Measurements from ENCODE around the gene CRIP3.
"Not testable (repeated sequence)": the region's sequence is repeated elsewhere in the genome, so short reads cannot be mapped to it uniquely, and the experiment has no call there.

The CRIP3 gene

DNA sequence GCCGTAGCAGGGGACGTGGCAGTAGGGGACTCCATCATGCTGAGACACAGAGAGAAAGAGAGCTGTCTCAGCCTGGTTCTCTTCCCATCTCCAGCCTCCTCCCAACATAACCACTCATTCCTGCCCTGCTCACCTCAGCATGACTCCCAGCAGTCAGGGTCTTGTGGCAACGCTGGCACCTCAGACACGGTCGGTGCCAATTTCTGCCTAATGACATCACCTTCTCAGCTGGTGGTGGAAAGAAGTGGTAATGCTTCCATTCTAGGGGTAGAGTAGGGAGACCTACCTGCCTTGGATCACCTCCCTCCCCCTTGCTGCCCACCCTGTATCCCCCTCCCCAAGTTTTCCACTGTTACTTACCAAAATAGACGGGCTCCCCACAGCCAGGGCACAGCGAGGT lies 2.5 kb downstream of the CRIP3 start:
- DNase-seq (ENCODE audit: low read depth) = no peak

- DNase-seq (ENCODE audit: low read depth) = no peak
Observed at GRCh38 chr6:43304882-43305281, 3.7 kb downstream of the CRIP3 start.

- DNase-seq (ENCODE audit: low read depth) = no peak
Observed at GRCh38 chr6:43304361-43304760, 4.3 kb downstream of the CRIP3 start.

GRCh38 chr6:43303751-43304331 lies 4.8 kb downstream of the CRIP3 start:
- no peak for DNase-seq (ENCODE audit: low read depth)

DNA sequence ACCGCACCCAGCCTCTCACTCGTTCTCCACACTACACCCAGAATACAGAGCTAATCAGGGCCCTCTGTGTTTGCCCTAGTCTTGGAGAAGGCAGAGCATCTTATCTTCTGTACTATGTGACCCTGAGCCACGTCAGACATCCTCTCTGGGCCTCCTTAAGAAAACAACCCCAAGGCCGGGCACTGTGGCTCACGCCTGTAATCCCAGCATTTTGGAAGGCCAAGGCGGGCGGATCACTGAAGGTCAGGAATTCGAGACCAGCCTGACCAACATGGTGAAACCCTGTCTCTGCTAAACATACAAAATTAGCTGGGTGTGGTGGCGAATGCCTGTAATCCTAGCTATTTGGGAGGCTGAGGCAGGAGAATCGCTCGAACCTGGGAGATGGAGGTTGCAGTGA lies 5.6 kb downstream of the CRIP3 start:
- DNase-seq (ENCODE audit: low read depth) = not testable (repeated sequence)

DNA sequence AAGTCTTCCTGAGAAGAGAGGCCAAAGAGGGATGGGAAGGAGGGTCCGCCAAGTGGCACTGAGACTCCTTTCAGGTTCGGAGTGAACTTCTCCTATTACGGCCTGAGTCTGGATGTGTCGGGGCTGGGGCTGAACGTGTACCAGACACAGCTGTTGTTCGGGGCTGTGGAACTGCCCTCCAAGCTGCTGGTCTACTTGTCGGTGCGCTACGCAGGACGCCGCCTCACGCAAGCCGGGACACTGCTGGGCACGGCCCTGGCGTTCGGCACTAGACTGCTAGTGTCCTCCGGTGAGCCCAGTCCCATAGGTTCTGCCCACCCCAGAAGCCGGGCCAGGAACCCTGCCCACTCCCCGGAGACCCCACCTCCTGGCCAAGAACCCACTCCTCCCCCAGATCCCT lies 6.5 kb downstream of the CRIP3 start:
- DNase-seq (ENCODE audit: low read depth) = no peak

DNA sequence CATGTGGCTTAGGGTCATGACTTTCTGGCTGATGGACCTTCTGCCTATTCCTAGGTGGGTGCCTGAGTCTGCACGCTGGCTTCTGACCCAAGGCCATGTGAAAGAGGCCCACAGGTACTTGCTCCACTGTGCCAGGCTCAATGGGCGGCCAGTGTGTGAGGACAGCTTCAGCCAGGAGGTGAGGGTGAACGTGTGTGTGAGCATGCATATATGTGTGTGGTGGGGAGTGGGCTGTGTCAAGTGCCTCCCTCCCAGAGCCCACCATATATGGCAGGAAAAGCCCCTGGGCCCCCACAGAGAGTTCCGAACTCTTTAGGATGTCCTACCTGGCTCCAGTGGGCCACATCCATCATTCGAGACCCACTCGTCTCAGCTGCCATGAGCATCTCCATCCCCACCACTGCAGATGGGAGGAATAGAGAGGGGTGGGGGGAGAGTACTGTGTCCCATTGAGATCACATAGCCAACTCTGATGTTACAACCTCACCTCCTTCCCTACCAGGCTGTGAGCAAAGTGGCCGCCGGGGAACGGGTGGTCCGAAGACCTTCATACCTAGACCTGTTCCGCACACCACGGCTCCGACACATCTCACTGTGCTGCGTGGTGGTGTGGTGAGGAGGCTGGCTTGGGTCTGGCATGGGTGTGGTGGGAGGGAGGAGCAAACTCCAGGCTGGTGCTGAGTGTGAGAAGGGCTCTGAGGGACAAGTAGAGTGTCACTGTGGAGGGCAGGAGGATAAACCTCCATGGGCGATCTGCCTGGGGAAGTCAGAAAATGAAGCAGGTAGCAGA lies 7.3 kb downstream of the CRIP3 start:
- no peak for DNase-seq (ENCODE audit: low read depth)

GRCh38 chr6:43299338-43300293 lies 9.0 kb downstream of the CRIP3 start:
- DNase-seq (ENCODE audit: low read depth) = no peak

DNA sequence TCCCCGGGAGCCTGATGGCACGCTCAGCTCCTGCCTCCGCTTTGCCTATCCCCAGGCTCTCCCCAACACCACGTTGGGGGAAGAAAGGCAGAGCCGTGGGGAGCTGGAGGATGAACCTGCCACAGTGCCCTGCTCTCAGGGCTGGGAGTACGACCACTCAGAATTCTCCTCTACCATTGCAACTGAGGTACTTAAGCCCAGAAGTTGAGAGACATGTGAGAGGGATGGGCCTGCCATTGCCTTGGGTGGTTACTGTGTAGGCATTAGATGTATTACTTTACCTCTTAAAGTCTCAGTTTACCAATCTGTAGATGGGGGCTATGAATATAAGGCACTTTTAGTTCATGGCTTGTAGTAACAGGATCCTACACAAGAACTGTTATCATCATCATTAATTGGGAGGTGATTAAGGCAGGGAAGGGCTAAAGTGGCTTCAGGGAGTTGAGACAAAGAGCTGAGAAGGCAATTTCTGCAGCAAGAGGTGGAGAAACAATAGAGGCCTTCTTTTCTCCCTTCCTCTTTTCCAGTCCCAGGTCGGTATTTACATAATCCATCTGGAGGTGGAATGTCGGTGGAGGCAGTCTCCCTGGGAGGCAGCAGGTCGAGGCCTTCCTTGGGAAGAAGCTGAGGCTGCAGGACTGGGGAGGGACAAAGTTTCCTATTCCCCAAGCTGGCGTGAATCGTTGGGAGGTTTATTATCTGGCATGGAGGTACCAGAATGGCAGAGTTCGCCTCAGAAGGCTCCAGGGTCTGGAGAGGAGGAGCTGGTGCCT lies 9.9 kb downstream of the CRIP3 start:
- no peak for DNase-seq (ENCODE audit: low read depth)

GRCh38 chr6:43297644-43298564 lies 10.7 kb downstream of the CRIP3 start, which contains the start of gene SLC22A7:
SLC22A7 (plus strand) TSS chr6:43298260; CDS start chr6:43298359, 99 bp downstream.
- no peak for DNase-seq (ENCODE audit: low read depth)

DNA sequence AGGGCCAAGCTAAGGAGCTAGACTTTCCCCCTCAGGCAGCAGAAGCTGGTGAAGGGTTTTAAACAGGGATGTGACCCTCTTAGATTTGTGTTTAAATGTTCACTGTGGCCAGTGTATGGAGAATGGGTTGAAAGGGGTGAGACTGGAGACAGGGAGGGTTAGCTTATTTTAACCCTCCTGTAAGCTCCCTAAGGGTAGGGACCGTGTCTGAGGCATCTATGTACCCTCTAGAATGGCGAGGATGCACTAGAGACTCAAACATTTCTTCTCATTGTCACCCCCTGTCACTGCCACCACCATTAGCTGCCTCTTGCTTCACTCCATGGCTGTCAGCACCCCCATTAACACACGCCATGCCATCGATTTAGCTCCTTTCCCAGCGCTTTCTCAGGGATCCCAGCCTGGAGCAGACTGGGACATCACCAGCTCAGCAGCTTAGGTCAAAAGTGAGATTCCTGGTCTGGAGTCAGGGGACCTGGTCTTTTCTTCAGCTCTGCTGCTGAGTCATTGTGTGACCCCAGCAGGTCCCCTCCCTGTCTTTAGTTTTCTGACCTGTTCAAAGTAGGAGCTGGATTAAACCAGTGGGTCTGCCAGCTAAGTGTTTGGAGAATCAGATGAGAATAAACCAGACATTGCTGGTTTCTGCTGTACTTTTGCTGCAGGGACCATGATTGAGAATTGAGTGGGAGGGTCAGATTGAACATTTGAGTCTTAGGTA lies 11.7 kb downstream of the CRIP3 start:
- DNase-seq (ENCODE audit: low read depth) = no peak

- DNase-seq (ENCODE audit: low read depth) = no peak
Observed at GRCh38 chr6:43295456-43295855, 13.2 kb downstream of the CRIP3 start.

DNA sequence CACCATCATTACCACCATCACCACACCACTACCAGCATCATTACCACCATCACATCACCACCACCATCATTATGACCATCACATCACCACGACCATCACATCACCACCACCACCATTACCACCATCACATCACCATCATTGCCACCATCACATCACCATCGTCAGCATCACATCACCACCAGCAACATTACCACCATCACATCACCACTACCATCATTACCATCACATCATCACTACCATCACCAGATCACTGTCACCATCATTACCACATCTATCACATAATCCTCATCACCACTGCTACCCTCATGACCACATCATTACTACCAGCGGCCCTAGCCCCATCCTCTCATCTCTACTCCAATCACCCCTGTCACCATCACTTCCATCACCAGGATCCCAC lies 14.1 kb downstream of the CRIP3 start:
- DNase-seq (ENCODE audit: low read depth) = no peak

DNA sequence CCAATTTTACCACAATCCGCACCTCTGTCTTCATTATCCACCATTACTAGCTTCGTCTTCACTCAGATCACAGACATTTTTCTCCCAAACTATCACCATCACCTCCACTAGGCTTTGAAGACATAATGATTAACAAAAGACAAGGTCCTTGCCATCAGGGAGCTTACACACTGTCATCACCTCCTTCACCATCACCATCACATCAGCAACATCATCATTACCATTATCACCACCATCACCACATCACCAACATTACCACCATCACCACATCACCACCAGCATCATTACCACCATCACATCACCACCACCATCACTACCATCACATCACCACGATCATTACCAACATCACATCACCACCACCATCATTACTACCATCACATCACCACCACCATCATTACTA lies 14.9 kb downstream of the CRIP3 start:
- DNase-seq (ENCODE audit: low read depth) = no peak

GRCh38 chr6:43292763-43293318 lies 15.8 kb downstream of the CRIP3 start:
- no peak for DNase-seq (ENCODE audit: low read depth)

DNA sequence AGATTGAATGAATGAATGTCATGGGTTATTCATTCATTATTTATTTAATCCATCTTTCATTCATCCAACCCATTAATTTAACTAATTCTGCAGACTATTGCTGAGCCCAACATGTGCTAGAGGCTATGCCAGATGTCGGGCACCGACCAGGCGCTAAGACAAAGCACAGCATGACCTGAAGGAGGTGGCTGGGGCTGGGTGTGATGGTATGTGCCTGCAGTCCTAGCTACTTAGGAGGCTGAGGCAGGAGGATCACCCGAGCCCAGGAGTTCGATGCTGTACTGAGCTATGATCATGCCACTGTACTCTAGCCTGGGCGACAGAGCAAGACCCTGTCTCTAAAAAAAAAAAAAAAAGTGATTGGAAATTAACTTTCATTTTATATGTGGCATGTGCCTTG lies 16.3 kb downstream of the CRIP3 start:
- no peak for DNase-seq (ENCODE audit: low read depth)

DNA sequence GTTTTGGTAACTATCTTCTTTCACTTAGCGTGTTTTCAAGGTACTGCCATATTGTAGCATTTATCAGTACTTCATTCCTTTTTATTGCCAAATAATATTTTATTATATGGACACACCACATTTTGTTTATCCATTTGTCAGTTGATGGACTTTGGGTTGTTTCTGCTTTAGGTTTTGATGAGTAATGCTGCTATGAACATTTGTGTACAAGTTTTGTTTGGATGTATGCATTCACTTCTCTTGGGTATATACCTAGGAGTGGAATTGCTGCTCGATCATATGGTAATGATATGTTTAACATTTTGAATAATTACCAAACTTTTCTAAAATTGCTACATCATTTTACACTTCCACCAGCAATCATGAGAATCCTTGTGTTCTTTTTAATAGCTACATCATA lies 16.9 kb downstream of the CRIP3 start:
- DNase-seq (ENCODE audit: low read depth) = no peak

DNA sequence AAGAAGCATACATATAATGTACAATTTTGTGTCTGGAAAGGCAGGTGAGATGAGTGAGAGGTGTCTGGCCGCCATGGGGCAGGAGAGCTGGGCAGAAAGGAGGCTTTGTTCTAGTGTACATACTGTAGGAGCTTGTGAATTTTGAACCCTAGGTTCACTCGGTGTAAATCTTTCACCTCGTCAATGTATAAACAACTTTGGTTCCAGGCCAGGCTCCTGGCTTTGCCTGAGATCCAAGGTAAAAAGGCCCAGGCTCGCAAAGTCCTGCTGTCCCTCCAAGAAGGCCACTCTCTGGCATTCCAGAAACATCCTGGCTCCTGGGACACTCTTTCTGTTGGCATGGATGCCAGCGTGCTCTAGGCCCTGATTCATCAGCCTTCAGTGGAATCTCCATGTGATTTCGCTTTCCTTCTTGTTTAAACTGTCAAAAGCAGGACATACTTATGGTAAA lies 17.7 kb downstream of the CRIP3 start:
- DNase-seq (ENCODE audit: low read depth) = no peak

- no peak for DNase-seq (ENCODE audit: low read depth)
Observed at GRCh38 chr6:43290339-43290904, 18.2 kb downstream of the CRIP3 start.
